Measurements from ENCODE around the gene MYOZ3.

The MYOZ3 gene

DNA sequence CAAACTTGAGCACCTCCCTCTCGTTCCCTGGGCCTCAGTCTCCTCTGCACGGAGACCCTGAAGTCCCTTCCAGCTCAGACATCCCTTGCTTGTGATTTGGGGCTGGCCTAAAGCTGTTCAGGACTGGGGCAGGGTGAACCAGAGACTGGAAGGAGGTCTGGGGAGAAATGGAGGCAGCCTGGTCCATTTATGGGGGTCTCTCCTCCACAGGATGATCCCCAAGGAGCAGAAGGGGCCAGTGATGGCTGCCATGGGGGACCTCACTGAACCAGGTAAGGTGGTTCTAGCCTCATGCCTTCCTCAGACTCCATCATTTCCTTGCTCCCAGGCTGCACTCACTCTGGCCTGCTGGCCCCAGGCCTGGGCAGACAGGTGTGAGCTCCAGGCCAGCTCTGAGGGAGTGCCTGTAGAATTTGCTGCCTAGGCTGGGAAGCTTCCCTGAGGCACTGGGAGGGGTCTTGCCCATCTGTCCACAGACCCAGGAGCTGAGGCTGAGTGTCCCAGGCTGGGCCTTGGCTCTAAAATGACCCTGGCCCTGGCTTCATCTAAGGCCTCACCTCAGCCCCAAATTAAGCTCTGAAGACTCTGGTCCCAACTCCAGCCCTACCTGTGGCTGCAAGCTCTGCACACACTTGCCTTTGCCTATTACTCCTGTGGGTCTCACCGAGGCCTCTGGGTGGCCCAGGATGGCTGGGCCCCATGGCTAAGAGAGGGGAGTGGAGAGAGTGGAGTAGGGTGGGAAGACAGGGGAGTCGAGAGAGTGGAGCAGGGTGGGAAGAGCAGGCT, 1.9 kb downstream of the MYOZ3 start:
- DNase-seq (ENCODE audit: low spot score): no peak
- TF ChIP-seq, protein P1, sequence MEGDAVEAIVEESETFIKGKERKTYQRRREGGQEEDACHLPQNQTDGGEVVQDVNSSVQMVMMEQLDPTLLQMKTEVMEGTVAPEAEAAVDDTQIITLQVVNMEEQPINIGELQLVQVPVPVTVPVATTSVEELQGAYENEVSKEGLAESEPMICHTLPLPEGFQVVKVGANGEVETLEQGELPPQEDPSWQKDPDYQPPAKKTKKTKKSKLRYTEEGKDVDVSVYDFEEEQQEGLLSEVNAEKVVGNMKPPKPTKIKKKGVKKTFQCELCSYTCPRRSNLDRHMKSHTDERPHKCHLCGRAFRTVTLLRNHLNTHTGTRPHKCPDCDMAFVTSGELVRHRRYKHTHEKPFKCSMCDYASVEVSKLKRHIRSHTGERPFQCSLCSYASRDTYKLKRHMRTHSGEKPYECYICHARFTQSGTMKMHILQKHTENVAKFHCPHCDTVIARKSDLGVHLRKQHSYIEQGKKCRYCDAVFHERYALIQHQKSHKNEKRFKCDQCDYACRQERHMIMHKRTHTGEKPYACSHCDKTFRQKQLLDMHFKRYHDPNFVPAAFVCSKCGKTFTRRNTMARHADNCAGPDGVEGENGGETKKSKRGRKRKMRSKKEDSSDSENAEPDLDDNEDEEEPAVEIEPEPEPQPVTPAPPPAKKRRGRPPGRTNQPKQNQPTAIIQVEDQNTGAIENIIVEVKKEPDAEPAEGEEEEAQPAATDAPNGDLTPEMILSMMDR (IDR thresholded peaks at IDR 0.05; ENCODE audit: extremely low read depth, missing control alignments): no peak

- DNase-seq (ENCODE audit: low spot score): no peak
- TF ChIP-seq, protein P1 (IDR thresholded peaks at IDR 0.05; ENCODE audit: extremely low read depth, missing control alignments): no peak
Observed at GRCh38 chr5:150663936-150664335, 2.9 kb downstream of the MYOZ3 start.

DNA sequence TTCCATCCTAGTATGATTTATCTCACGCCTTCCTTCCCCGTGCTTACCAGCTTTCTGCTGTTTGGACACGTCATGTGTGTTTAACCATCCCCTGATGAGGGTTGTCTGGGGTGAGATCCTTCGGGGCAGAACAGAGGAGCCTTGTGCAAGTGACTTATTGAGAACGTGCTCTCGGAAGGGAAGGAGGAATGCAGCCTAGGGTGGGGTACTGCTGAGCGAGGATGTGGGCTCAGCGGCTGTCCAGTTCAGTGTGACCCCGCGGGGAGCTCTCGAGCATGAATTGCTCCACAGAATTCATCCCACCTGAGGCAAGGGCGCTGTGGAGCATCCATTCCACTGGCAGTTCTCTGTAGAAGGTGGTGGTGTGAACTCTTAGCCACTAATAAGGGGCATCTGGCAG, 4.0 kb downstream of the MYOZ3 start:
- DNase-seq (ENCODE audit: low spot score): no peak
- TF ChIP-seq, protein P1 (IDR thresholded peaks at IDR 0.05; ENCODE audit: extremely low read depth, missing control alignments): no peak

DNA sequence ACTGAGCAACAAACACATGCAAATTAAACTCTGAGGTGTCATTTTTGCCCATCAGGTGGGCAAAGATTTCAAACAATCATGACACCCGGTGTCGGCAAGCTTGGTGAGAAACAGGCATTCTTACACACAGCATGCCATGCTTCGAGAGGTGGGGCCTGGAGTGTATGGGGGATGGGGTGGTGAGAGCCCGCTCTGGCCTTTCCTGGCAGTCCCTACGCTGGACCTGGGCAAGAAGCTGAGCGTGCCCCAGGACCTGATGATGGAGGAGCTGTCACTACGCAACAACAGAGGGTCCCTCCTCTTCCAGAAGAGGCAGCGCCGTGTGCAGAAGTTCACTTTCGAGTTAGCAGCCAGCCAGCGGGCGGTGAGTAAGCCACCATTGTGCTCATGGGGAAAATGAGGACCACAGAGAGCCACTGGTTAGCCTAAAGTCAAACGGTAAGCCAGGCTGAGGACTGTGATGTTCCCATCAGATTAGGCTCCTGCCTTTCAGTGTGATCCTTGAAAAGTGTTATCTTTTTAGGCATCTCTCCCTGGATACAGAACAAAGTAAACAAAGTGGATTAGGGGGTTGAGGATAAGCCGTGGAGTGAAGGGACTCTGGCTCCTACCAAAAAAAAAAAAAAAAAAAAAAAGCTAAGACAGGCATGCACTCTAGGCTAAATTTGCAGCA, 9.4 kb downstream of the MYOZ3 start:
- peak; percentile 19 for DNase-seq (ENCODE audit: low spot score)
- TF ChIP-seq, protein P1 (IDR thresholded peaks at IDR 0.05; ENCODE audit: extremely low read depth, missing control alignments): no peak

GRCh38 chr5:150670948-150671310, 9.9 kb downstream of the MYOZ3 start:
- DNase-seq (ENCODE audit: low spot score): no peak
- TF ChIP-seq, protein P1 (IDR thresholded peaks at IDR 0.05; ENCODE audit: extremely low read depth, missing control alignments): no peak

DNA sequence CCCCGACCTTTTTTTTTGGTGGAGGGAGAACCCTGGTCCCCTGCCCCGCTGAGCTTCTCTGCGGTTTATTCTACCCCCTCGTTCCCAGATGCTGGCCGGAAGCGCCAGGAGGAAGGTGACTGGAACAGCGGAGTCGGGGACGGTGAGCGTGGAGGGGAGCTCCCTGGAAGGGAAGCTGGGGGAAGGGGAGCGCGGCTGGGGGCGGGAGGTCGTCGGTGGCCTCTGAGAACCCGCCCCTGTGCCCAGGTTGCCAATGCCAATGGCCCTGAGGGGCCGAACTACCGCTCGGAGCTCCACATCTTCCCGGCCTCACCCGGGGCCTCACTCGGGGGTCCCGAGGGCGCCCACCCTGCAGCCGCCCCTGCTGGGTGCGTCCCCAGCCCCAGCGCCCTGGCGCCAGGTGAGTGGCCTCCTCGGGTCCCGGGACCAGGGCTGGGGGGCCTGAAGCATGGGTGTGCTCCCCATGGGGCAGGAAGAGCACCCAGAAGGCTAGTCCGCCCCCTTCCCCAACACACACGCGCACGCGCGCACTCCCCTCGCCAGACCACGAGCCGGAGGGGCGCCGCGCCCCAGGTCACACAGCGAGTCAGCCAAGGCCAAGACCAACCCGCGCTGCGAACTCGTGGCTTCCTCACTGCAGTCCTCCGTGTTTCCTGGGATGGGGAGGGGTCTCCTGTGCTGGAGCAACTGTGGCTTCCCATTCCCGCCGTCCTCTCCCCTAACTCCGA, 10.6 kb downstream of the MYOZ3 start:
- TF ChIP-seq, protein P1 (IDR thresholded peaks at IDR 0.05; ENCODE audit: extremely low read depth, missing control alignments): no peak
- peak; percentile 28 for DNase-seq (ENCODE audit: low spot score)

All from GM20000 (cell line).